Prostate gland (tissue), 2 donors: ENCODE results near the gene LIPC.

Source experiments
- POLR2A ChIP-seq: fragments of 450-650 bp; IDR thresholded peaks from one replicate; pipeline ENCODE4 v1.6.1; 2016; ENCODE audit warnings: antibody characterized with exemption, mild to moderate bottlenecking
- TF ChIP-seq, protein P1 (sequence below), 4 experiments: fragments of 200-600 bp in 2 of 4; fragments of 450-650 bp in 2 of 4; sonication (generic) in 2 of 4; IDR thresholded peaks; 1 replicate in 3 of 4; 2 replicates in 1 of 4; pipeline ENCODE4 v1.5.1; 2016 to 2019; ENCODE audit warnings: antibody characterized with exemption in 4 of 4, mild to moderate bottlenecking in 2 of 4, moderate library complexity in 2 of 4

- TF ChIP-seq, protein P1, sequence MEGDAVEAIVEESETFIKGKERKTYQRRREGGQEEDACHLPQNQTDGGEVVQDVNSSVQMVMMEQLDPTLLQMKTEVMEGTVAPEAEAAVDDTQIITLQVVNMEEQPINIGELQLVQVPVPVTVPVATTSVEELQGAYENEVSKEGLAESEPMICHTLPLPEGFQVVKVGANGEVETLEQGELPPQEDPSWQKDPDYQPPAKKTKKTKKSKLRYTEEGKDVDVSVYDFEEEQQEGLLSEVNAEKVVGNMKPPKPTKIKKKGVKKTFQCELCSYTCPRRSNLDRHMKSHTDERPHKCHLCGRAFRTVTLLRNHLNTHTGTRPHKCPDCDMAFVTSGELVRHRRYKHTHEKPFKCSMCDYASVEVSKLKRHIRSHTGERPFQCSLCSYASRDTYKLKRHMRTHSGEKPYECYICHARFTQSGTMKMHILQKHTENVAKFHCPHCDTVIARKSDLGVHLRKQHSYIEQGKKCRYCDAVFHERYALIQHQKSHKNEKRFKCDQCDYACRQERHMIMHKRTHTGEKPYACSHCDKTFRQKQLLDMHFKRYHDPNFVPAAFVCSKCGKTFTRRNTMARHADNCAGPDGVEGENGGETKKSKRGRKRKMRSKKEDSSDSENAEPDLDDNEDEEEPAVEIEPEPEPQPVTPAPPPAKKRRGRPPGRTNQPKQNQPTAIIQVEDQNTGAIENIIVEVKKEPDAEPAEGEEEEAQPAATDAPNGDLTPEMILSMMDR (IDR thresholded peaks at IDR 0.05) = no peak
- no peak for TF ChIP-seq POLR2A
Measured at GRCh38 chr15:58616171-58616570, 184.4 kb downstream of the LIPC start.
